GM18508 (cell line): ENCODE data around the gene UBE3B.
"Not testable (repeated sequence)": the region's sequence is repeated elsewhere in the genome, so short reads cannot be mapped to it uniquely, and the experiment has no call there.

Source experiments
- ATAC-seq: cut with Tn5 transposase; IDR thresholded peaks from one replicate; pipeline ENCODE4 v1.9.1; 2021; ENCODE audit warnings: moderate number of reproducible peaks; ENCODE audit not compliant: insufficient read depth, unreplicated experiment

The UBE3B gene

DNA sequence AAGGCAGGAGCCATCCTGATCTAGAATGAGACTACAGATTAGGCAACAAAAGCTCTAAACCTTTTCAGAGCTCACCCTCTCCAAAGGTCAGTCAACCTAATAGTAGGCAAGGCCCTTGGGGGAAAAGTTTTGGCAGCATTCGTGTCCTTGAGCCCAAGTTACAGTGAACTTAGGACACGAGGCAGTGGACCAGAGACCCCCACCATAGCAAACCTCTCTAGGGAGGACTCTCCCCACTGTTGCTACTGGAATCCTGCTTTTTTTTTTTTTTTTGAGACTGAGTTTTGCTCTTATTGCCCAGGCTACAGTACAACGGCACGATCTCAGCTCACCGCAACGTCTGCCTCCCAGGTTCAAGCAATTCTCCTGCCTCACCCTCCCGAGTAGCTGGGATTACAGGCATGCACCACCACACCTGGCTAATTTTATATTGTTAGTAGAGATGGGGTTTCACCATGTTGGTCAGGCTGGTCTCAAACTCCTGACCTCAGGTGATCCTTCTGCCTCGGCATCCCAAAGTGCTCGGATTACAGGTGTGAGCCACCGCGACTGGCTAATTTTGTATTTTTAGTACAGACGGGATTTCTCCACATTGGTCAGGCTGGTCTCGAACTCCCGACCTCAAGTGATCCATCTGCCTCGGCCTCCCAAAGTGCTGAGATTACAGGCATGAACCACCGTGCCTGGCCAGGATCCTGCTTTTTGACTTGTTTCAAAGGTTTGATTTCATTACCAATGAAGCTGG, 3.7 kb upstream of the UBE3B start:
- not testable (repeated sequence) for ATAC-seq

DNA sequence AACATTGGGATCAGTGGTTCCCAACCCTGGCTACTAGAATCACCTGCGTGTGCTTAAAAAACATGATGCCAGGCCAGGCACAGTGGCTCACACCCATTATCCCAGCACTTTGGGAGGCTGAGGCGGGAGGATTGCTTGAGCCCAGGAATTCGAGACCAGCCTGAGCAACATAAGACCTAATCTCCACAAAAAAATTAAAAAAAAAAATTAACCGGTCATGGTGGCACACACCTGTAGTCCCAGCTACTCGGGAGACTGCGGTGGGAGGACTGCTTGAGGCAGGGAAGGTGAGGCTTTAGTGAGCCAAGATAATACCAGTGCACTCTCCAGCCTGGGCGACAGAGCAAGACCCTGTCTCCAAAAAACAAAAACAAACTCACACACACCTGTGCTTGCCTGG, 2.3 kb upstream of the UBE3B start:
- no peak for ATAC-seq

DNA sequence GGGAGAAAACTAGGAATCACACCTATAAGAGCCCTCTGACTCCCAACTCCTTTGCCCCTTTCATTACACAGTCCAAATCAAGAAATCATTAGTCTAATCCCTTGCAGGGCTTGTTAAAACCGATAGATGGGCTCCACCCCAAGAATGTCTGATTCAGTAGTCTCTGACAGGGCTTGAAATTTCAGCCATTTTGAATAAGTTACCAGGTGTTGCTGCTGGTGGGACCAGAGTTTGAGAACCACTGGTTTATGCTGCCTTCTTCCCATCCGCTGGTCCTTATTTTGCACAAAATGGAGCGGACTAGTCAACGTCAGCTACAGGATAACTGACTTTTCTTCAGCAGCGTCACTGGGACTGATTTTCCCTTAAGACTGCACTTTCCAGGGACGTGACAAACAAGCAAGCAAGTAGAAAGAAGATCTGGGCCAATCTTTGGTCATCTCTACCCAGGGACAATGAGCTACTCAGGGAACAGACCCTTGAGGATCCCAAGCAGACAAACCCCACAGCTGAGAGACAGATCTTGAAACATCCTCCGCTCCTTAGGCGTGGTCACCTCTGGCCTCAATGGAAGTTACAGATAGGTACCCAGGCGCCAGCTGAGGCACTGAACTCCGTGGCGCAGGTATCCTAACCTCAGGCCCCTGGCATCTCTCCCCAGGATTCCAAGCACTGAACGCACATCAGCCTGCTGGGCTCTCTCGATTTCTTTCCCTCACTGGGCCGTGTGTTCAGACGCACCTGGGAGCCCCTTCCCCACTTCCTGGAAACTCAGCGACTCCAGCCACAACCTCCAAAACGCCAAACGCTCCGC, 1.2 kb upstream of the UBE3B start:
- no peak for ATAC-seq

DNA sequence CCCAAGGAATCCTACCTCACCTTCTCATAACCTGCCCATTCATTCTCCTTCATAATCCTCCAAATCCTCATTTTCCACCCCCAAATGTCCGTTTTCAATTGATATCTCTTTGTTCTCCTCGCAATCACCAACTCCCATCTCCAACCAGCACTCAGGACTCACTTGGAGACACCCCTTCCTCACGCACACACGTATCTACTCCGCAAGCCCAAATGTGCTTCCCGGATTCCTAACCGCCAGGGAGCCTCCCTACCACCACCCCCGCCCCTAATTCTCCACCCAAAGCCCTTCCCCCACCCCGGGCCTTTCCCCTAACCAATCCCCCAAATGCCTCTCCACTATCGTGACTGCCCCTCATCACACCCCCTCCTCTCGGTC, 638 bp upstream of the UBE3B start:
- no peak for ATAC-seq

DNA sequence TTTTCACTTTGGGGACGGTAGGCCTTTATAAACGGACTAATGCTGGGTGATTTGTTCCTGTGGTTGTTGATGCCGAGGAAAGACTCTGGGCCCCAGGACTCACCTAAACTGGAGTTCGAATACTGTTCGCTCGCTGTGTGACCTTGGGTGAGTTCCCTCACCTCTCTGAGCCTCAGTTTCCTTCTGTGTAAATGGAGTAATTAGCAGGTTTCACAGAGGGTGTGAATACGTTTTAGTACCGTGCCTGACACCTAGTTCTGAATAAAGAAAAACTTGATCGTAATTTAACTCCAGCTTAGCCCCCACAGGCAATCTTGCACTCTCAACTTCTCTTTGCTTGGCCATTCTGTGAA, 505 bp downstream of the UBE3B start:
- ATAC-seq: no peak

DNA sequence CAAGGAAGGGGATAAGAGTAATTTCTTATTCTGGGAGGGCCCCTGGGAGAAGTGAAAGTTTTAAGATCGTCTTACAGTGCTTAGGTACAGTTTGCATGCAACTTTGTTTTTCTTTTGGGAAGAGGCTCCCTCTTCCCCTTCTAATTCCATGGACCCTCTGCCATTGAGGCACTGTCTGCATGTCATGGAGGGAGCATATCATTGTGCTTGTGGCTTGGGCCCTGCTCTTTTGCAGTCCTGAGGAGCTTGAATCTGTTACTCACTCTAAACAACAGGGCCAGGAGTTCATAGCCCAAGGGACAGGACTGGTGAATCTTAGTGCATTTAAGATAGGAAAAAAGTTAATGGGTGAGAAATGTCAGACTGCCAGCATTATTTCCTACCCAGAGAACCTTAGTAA, 2.3 kb downstream of the UBE3B start:
- no peak for ATAC-seq

DNA sequence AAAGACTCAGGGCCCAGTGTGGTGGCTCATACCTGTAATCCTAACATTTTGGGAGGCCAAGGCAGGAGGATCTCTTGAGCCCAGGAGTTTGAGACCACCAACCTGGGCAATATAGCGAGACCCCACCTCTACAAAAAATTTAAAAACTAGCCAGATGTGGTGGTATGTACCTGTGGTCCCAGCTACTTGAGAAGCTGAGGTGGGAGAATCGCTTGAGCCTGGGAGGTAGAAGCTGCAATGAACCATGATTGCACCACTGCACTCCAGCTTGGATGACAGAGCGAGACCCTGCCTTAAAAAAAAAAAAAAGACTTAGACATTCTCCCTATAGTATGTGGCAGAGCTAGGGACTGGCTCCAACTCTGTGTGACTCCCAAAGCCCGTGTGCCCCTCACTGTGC, 2.9 kb downstream of the UBE3B start:
- no peak for ATAC-seq

DNA sequence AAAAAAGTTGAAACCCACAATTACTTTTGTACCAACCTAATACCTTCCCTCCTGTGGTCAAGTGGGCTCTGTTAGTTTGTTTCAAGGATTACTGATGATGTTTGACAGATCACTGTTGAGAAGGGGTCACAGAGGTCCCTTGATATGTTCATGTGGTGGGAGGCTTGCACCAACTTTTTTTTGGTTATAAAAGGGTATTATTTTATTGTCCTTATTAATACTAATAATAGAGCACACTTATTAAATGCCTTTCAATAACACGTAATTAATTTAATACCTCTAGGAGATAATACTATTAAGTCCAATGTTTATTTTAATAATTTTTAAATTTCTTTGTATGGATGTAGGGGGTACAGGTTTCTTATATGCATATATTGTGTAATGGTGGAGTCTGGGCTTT, 4.4 kb downstream of the UBE3B start:
- ATAC-seq: no peak

DNA sequence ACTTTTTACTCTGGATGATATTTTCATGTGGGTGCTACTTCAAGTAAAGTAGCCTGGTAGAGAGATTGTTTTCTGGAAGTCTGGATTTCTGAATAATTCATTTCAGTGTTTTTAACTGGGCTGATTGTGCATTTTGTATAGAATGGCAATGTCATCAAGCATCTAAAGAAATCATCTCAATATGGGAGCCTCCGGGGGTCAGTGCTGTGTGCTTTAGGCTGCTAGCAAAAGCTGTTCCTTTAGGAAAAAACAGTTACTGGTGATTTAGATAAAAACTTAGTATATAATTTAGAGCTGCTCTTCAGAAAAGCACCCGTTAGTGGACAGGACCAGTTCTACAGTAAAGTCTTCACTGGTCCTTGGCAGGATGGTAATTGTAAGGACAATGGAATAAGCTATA, 5.1 kb downstream of the UBE3B start:
- no peak for ATAC-seq

DNA sequence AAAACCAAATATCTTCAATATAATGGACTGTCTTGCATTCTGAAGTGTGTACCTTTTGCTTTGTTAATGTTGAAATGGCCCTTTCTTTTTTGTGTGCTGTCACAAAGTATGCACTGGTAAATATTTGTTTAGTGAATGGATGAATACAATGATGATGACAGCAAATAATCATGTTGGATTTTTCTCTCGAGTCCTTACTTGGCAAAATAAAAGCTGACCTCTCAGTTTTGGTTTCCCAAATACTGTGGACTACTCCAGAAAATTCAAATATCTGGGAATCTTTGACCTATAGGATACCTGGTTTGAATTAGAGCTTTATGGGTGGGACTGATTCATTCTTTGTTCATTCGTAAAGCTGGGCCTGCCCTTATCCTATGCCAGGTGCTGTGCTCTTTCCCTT, 5.5 kb downstream of the UBE3B start:
- ATAC-seq: no peak

DNA sequence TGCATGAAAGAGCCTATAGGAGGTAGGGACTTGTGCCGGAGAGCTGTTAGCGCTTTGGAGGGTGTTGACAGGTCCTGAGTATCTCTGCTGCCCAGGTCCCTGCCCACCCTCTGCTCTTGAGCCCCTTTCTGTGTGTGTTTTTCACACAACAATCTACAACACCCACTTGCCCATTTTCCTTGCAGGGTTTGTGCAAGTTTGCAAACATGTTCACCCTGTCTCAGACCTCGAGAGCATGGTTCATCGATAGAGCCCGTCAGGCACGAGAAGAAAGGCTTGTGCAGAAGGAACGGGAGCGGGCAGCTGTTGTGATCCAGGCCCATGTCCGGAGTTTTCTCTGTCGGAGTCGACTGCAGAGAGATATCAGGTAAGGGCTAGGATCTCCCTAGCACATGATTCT, 5.9 kb downstream of the UBE3B start:
- ATAC-seq: no peak

DNA sequence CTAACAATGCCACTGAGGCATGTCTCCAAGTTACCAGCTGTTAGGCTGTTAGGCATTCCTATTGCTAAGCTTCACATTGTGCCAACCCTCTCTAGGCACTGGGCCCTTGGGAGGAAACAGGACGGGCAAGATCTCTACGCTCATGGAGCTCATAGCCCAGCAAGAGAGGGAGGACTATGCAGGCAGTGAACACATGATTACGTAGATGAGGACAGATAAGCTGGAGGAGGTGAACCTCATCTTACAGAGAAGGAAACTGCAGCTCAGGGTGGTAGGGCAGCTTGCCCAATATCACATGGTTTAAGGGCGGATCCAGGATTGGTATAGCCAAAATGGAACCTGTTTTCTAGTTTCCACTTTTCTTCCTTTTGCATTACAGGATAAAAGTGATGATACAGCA, 7.8 kb downstream of the UBE3B start:
- no peak for ATAC-seq

DNA sequence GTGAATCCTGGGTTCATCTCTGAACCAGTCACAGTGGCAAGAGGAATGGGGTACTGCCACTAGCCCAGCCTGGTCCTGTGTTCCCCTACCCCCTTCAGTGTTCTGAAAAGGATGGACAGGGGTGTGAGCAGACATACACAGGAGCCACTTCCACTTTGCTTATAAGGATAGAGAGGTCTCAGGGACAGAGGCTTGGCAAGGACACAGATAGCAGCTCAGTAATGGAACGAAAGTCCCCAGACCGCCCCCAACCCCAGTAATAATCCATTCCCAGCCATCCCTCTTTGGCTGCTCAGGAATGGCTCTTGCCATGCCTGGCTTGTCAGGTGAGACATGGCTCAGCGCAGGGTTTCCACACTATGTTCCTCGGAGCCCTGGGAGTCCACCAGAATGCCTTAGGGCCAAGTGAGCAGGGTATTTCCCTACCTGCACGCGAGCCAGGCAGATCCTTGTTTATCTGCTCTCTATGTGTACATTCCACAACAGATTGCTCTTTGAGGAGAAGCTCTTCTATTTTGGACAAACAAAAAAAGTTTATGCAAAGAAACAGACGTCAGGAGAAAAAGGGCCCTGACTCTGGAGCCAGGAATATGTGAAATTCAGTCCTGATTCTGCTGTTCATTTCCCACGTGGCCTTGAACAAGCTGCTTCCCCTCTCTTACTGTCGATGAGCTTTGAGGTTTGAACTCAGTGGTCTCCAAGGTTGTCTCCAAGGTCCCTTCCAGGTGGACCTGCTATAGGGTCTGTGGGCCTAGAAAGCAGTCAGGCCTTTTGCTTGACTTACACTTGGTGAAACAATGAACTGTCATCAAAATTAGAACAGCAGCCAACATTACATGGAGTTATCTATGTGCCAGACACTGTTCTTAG, 10.0 kb downstream of the UBE3B start:
- ATAC-seq: no peak

DNA sequence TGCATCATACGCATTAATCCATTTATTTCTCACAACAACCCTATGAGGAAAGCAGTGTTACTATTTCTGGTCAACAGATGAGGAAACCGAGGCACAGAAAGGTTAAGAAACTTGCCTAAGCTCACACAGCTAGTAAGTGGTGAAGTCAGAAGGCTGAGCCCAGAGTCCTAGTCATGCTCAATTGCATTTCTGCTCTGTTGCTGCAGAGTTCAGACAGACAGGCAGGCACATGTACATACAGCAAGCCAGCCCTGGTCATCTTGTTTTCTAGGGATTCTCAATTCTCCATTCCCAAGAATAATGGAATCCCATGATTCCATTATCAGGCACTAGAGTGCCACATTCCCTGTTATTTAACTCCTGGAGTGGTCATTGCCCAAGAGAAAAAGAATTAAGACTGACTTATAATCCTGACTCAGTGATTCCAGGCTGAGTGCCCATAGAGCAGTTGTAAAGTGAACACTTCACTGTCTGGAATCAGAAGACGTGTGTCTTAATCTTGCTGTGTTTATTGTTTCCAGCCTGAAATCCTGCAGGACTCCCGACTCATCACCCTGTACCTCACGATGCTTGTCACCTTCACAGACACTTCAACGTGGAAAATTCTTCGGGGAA, 10.7 kb downstream of the UBE3B start:
- ATAC-seq: no peak

DNA sequence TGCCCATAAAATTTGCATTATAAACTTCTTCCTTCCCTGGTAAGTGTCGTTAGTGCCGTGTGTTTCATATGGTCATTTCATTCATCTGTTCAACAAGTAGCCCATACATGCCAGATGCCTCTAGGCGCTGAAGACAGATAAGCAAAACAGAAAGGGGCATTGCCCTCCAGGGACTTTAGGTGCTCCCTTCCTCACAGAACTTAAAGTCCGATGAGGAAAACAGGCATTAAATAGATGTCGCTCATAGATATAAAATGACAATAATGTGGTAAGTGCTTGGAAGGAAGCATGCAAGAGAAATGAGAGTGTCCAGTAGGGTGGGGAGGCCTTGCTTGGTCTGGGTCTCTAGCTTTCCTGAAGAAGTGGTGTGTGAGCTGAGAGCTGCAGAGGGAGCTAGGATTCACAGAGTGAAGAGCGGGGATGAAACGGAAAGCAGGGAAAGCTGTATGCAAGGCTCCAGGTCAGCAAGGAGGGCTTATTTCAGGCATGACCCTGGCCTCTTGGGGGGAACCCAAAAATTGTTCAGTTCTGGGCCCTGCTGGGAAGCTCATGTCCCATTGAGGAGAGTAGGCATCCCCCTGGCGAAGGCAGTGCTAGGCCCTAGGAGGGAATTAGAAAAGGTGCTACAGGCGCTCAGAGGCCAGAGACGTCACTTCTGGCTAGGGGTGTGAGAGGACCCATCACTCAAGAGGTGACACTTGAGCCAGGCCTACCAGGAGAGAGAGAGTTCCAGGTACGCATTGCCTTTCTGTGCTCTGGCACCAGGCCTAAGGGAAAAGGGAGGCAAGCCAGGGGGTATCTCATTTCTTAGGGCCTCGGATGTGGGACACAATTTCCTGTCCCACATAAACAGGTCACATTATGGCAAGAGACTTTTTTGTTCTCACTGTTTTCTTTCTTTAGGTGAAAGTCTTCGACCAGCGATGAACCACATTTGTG, 11.9 kb downstream of the UBE3B start:
- no peak for ATAC-seq

DNA sequence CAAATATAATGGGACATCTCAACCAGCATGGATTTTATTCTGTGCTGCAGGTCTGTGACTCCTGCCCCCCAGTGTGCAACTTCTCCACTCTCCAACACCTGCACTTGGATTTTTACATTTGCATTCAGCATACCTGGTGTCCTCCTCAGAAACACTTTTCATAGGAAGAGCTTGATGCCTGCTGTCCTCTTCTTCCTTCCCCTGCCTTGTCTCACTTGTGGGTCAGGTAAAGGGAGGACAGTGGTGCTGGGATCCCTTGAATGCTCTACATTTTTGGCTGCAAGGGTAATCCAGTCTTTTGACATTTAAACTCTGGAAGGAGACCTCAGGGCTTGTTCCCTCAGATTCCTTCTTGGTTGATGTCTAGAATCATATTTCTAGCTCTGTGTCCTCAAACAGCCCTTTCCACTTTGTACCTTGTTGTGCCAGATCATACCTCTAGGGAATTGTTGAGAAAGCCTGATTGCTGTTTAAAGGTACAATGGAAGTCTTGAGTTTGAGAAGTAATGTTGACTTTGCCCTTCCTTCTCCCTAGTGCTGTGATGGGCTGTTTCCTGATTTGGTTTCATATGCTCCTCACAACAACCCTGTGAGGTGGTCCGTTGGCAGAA, 12.6 kb downstream of the UBE3B start:
- no peak for ATAC-seq

DNA sequence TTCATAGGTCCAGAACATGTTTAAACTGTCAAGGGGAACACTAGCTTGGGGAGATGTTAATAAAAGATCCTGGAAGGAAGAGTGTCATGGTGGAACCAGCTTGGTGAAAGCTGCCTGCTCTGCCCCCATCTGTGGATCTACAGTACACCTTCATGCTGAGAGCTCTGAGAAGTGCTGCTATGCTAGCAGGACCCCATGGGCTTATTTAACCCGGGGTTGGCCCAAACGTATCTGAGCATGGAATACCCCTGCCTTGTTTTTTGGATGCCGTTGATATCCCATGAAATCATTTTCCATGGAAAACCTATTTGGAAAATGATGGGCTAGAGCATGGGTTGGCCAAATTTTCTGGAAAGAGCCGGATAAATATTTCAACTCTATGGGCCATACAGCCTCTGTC, 14.2 kb downstream of the UBE3B start:
- no peak for ATAC-seq

DNA sequence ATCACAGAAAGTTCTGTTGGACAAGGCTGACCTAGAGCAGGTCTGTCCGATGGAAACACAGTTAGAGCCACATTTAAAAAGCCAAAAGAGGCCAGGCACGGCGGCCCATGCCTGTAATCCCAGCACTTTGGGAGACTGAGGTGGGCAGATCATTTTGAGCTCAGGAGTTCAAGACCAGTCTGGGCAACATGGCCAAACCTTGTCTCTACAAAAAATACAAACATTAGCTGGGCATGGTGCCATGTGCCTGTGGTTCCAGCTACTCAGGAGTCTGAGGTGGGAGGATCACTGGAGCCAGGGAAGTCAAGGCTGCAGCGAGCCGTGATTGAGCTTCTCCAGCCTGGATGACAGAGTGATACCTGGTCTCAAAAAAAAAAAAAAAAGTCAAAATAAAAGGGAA, 14.9 kb downstream of the UBE3B start:
- ATAC-seq: no peak

DNA sequence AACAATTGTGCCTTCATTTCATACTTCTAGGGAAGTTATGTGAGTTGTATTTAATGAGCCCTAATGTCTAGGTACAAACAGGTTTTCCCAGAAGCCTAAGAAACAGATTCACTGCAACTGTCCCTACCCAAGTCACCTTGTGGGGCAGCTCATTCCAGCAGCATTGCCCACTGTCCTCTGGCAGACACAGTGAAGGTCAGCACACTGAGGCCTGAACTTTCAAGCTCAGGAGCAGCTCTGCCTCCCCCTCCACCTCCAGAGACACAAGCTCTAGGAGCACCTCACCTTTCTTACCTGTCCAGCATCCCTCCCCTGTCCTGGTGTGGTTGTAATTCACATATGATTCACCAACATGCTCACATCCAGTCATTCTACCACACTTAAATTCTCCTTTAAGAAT, 15.7 kb downstream of the UBE3B start:
- ATAC-seq: no peak
